Tibial artery (tissue), 4 donors: ENCODE measurements around the gene C6orf132.

ENCODE experiments used
- DNase-seq, 2 donors: peaks; one replicate each; pipeline ENCODE4 v3.0.0-alpha.2; 2019
- H3K27ac ChIP-seq, 2 donors: fragments of 200-600 bp; sonication (generic) in 1 of 2; 1 replicate in 1 of 2; 2 replicates in 1 of 2; pipeline ENCODE4 v1.5.1; 2018 to 2019; ENCODE audit warnings: mild to moderate bottlenecking in 1 of 2
- H3K27me3 ChIP-seq, 2 donors: fragments of 200-600 bp; sonication (generic) in 1 of 2; one replicate each; pipeline versions ENCODE4 v1.5.1 to v1.6.0; 2016 to 2019
- H3K36me3 ChIP-seq, 3 donors: fragments of 200-600 bp; sonication (generic) in 2 of 3; one replicate each; pipeline ENCODE4 v1.5.1; 2016 to 2019; ENCODE audit warnings: mild to moderate bottlenecking in 2 of 3
- H3K4me1 ChIP-seq, 4 donors: fragments of 200-600 bp; sonication (generic) in 2 of 4; 1 replicate in 3 of 4; 2 replicates in 1 of 4; pipeline ENCODE4 v1.5.1; 2016 to 2019
- H3K4me3 ChIP-seq, 2 donors: fragments of 200-600 bp; sonication (generic) in 1 of 2; 1 replicate in 1 of 2; 2 replicates in 1 of 2; pipeline ENCODE4 v1.5.1; 2018 to 2019; ENCODE audit warnings: mild to moderate bottlenecking in 2 of 2
- H3K9me3 ChIP-seq, 3 donors: fragments of 200-600 bp; sonication (generic) in 1 of 3; one replicate each; pipeline ENCODE4 v1.5.1; 2016 to 2019
- intact Hi-C: fragments of 100-400 bp; cut with DNase I; formaldehyde crosslinking; loops from one replicate; pipeline ENCODE4 v1.15.0; 2023; ENCODE audit warnings: low total_unique reads
- TF ChIP-seq, protein P1 (sequence below), 2 experiments: fragments of 200-600 bp in 1 of 2; fragments of 450-650 bp in 1 of 2; IDR thresholded peaks; one replicate each; pipeline ENCODE4 v1.5.1; 2017 to 2019; ENCODE audit warnings: antibody characterized with exemption in 2 of 2, mild to moderate bottlenecking in 1 of 2, moderate library complexity in 1 of 2

C6orf132 gene

DNA sequence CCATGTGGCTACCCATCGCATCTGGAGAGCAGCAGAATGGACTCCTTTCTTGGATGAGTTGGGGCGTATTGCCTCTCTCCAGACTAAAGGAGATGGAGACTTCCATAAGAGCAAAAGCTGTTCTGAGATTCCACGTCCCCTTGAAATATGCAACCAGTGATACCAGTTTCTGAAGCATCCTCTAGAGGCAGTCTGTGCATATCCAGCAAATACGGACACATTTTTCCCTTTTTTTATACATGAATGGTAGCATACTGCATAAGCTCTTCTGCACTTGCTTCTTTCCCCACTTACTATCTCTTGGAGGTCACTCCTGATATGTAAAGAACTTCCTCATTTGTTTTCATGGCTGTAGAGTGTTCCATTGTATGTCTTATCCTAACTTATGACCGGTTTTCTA, 57.5 kb downstream of the C6orf132 start:
- intact Hi-C loops, result no loop called here
- TF ChIP-seq, protein P1, sequence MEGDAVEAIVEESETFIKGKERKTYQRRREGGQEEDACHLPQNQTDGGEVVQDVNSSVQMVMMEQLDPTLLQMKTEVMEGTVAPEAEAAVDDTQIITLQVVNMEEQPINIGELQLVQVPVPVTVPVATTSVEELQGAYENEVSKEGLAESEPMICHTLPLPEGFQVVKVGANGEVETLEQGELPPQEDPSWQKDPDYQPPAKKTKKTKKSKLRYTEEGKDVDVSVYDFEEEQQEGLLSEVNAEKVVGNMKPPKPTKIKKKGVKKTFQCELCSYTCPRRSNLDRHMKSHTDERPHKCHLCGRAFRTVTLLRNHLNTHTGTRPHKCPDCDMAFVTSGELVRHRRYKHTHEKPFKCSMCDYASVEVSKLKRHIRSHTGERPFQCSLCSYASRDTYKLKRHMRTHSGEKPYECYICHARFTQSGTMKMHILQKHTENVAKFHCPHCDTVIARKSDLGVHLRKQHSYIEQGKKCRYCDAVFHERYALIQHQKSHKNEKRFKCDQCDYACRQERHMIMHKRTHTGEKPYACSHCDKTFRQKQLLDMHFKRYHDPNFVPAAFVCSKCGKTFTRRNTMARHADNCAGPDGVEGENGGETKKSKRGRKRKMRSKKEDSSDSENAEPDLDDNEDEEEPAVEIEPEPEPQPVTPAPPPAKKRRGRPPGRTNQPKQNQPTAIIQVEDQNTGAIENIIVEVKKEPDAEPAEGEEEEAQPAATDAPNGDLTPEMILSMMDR (IDR thresholded peaks at IDR 0.05), result no peak
- Histone ChIP-seq H3K27ac (no peak overlapping the region), H3K4me3 (no peak overlapping the region), H3K27me3 (no peaks in the 10 kb centered on the region), H3K4me1 (peaks cover 0 to 6% (median 0%) of the 10 kb centered on the region in 4 donors), H3K9me3 (no peaks in the 10 kb centered on the region), H3K36me3 (peaks cover 3 to 30% (median 22%) of the 10 kb centered on the region in 3 donors)
- no peak for DNase-seq

DNA sequence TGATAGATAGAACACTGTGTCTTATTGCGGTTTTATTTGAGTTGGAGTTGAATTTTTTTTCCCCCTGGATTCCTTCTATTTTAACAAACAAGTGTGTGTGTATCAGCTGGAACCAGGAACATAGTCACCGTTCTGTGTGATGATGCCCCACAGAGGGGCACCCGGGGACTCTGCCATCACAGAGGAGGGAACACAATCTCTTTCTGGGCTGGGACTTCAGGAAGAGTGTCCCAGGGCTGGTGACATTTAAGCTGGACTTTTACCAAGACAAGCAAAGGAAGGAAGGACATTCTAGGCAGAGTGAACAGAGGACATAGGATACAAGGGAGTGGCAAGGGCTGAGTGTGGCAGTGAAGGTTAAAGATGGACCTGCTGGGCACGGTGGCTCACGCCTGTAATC, 58.9 kb downstream of the C6orf132 start:
- Histone ChIP-seq H3K27me3 (no peaks in the 10 kb centered on the region), H3K9me3 (no peaks in the 10 kb centered on the region), H3K4me1 (peaks cover 0 to 10% (median 3%) of the 10 kb centered on the region in 4 donors), H3K4me3 (no peak overlapping the region), H3K27ac (no peak overlapping the region), H3K36me3 (peaks cover 5 to 43% (median 34%) of the 10 kb centered on the region in 3 donors)
- DNase-seq, result no peak
- TF ChIP-seq, protein P1 (IDR thresholded peaks at IDR 0.05), result no peak
- intact Hi-C loops, result no loop called here

DNA sequence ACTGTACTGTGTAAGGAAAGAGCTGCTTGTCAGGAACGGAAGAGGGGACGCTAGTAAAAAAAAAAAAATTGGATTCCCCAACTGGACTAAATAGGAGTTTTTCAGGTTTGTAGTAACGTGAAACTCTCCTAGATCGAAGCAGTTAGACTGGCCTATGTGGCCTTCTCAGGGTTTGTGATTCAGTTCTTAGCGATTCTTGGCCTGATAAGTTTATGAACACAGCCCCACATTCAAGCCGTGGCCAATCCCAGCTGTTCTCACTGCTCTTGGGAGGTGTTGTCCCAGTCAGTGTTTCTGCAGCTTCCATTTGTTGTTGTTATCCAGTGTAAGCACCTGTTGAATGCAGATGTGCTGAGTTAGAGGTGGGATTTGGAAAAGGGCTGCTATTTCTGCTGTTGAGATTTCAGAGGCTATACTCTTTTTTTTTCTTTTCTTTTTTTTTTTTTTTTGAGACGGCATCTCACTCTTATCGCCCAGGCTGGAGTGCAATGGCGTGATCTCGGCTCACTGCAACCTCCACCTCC, 62.4 kb downstream of the C6orf132 start:
- Histone ChIP-seq H3K4me1 (peaks cover 0 to 12% (median 0%) of the 10 kb centered on the region in 4 donors), H3K9me3 (no peaks in the 10 kb centered on the region), H3K4me3 (no peak overlapping the region), H3K36me3 (peaks cover 28 to 77% (median 50%) of the 10 kb centered on the region in 3 donors), H3K27ac (no peak overlapping the region), H3K27me3 (no peaks in the 10 kb centered on the region)
- DNase-seq, result no peak
- TF ChIP-seq, protein P1 (IDR thresholded peaks at IDR 0.05), result no peak
- intact Hi-C loops, result loop anchor here (10.0 kb wide), 1 partner anchor 135 kb away; the partner anchor contains the start of gene MRPS10

DNA sequence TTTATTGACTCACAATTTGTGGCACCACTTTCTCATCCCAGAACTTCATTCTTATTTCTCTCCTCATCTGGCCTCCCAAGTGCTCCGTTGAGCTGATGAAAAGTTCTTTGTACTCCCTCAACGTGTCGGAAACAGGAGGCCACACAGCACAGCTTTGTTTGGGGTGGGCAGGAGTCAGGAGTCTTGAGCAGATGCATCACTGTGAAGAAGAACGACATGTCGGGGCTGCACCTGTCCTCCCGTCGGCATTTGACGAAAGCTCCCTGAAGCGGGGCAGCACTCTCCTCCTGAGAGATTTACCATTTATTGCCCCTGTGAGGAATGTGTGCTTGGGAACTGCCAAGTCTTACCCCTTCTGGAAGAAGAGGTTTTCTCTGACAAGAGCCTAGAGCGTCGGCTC, 64.0 kb downstream of the C6orf132 start:
- H3K4me3 ChIP-seq, result no peak overlapping the region
- H3K27ac ChIP-seq, result no peak overlapping the region
- peaks cover 0 to 12% (median 0%) of the 10 kb centered on the region in 4 donors for H3K4me1 ChIP-seq
- H3K36me3 ChIP-seq, result peaks cover 28 to 94% (median 61%) of the 10 kb centered on the region in 3 donors
- intact Hi-C loops, result loop anchor here (10.0 kb wide), 1 partner anchor 136 kb away; the partner anchor contains the start of gene MRPS10
- H3K9me3 ChIP-seq, result no peaks in the 10 kb centered on the region
- H3K27me3 ChIP-seq, result no peaks in the 10 kb centered on the region
- TF ChIP-seq, protein P1 (IDR thresholded peaks at IDR 0.05), result no peak
- DNase-seq, result no peak

DNA sequence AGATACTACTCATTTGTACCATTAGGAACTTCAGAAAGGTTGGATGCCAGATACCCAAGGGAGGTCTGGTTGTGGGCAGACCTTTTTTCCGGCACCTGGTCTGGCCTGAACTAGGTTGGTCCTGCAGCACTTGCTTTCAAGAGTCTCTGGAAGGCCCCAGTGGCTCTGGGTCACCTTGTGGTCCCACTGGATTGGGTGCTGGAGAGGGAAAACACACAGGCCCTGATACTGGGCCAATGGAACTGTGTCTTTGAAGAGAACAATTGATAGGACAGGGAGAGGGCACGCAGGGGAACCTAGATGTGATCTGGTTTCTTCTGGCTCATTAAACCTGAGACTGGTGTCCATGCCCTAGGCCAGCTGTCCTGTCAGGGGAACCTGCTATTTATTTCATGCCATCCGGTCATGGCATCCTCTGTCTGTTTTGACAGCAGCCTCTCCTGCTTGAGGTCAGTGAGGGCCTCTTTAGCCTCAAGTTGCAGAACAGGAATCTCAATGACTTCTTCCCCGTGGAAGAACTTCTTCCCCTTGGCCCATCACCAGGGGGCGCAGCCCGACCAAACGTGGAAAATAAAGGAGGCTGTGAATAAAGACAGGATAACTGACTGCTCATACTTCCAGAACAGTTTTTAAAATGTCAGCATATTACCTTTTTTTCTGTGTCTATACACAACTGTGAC, 67.1 kb downstream of the C6orf132 start:
- Histone ChIP-seq H3K27ac (no peak overlapping the region), H3K9me3 (no peaks in the 10 kb centered on the region), H3K36me3 (peaks cover 54 to 98% (median 79%) of the 10 kb centered on the region in 3 donors), H3K27me3 (no peaks in the 10 kb centered on the region), H3K4me1 (peaks cover 0 to 12% (median 0%) of the 10 kb centered on the region in 4 donors), H3K4me3 (no peak overlapping the region)
- intact Hi-C loops, result loop anchor here (10.0 kb wide), 1 partner anchor 140 kb away; the partner anchor contains the start of gene MRPS10
- peak; percentile 79 to 80 for DNase-seq
- TF ChIP-seq, protein P1 (IDR thresholded peaks at IDR 0.05), result peak; percentile 75 to 80
